GM10266 (cell line): ENCODE measurements around the gene KRT16.
"Not testable (repeated sequence)": the region's sequence is repeated elsewhere in the genome, so short reads cannot be mapped to it uniquely, and the experiment has no call there.

Experiments used
- DNase-seq: peaks from one replicate; pipeline ENCODE4 v3.0.0; 2012; ENCODE audit errors: extremely low spot score
- TF ChIP-seq, protein P1 (sequence below): IDR thresholded peaks from 2 replicates; pipeline ENCODE4 v1.5.1; 2012; ENCODE audit warnings: mild to moderate bottlenecking, low read depth; ENCODE audit not compliant: control insufficient read depth, insufficient read depth; ENCODE audit errors: missing control alignments

KRT16 gene

GRCh38 chr17:41581366-41582060 is 31.1 kb downstream of the KRT16 start:
- DNase-seq, result no peak
- TF ChIP-seq, protein P1, sequence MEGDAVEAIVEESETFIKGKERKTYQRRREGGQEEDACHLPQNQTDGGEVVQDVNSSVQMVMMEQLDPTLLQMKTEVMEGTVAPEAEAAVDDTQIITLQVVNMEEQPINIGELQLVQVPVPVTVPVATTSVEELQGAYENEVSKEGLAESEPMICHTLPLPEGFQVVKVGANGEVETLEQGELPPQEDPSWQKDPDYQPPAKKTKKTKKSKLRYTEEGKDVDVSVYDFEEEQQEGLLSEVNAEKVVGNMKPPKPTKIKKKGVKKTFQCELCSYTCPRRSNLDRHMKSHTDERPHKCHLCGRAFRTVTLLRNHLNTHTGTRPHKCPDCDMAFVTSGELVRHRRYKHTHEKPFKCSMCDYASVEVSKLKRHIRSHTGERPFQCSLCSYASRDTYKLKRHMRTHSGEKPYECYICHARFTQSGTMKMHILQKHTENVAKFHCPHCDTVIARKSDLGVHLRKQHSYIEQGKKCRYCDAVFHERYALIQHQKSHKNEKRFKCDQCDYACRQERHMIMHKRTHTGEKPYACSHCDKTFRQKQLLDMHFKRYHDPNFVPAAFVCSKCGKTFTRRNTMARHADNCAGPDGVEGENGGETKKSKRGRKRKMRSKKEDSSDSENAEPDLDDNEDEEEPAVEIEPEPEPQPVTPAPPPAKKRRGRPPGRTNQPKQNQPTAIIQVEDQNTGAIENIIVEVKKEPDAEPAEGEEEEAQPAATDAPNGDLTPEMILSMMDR, result no peak

DNA sequence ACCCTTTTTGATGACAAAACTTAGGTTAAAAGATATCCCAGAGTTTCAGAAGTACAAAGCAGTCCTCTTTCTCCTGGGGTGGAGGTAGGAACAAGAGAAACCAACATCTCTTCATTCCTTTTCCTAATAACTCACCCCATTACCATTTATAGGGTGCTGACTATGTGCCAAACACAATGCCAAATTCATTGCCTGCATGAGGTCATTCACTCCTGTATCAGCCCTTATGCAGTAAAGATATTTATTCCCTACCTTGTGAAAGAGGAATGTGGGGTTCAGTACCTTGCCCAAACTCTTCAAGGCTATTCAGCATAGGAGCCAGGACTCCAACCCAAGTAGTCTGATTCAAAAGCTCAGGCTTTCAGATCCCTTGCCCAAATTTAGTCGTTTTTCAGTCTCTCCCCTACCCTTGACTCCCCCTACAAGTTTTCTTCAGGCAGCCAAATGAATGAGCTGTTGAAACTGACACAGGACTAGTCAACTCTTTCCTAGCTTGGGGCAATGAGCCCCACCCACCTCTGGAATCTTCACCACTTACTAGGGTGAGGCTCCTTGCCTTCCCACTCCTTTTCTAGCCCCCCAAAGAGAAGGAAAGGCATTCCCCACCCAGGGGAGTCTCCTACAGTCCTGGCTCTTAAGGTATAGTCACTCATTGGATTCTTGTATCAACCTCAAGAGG is 31.7 kb downstream of the KRT16 start:
- TF ChIP-seq, protein P1, result no peak
- DNase-seq, result no peak

DNA sequence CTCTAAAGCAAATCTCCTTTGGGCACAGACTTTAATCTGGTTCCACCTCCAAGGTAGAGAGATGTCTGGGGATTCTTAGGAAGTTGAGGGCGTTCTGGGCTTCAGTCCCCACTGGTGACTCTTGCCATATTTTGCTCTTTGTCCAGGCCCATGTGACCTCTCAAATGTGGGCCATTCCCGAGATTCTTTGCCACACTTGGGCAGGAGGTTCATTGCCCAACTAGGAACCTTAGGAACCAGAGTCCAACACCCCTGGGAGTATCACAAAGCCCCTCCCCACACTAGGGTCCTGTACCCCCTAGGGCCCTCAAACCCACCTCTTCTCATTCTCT is 32.4 kb downstream of the KRT16 start:
- TF ChIP-seq, protein P1, result no peak
- DNase-seq, result no peak

- TF ChIP-seq, protein P1, result peak; percentile 66
- DNase-seq, result peak; percentile 93
Measured at GRCh38 chr17:41579484-41580243, 32.9 kb downstream of the KRT16 start.

DNA sequence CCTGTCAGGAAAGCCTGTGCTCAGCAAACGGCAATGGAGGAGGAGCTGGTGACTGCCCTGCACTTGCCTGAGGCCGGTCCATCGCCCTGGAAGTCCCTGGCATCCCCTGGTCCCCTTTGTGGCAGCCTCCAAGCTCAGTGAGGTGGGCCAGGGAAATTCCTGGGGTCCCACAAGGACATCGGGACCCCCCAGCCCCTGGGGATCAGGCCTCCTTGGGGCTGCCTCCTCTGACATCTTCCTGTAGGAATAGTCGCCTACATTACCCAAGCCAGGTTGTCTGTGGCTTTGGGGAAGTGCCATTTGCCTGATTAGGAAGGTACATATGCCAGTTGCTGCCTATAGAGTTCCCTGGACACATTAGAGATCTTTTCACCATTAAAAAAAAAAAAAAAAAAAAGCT is 33.6 kb downstream of the KRT16 start:
- DNase-seq, result no peak
- TF ChIP-seq, protein P1, result no peak

- TF ChIP-seq, protein P1, result no peak
- no peak for DNase-seq
Measured at GRCh38 chr17:41578538-41578937, 34.0 kb downstream of the KRT16 start.

GRCh38 chr17:41576740-41577139 is 35.8 kb downstream of the KRT16 start:
- not testable (repeated sequence) for DNase-seq
